Esophagus squamous epithelium (tissue), 4 donors: ENCODE measurements around the gene INPP5D.

Experiments
- CTCF ChIP-seq, 6 experiments: fragments of 450-650 bp in 4 of 6; fragments of 200-600 bp in 2 of 6; sonication (generic) in 2 of 6; IDR thresholded peaks; one replicate each; pipeline ENCODE4 v1.5.1; 2016 to 2019; ENCODE audit warnings: antibody characterized with exemption in 6 of 6, mild to moderate bottlenecking in 4 of 6, moderate library complexity in 4 of 6
- POLR2A ChIP-seq, 4 donors: fragments of 450-650 bp; IDR thresholded peaks; one replicate each; pipeline ENCODE4 v1.6.1; 2017; ENCODE audit warnings: antibody characterized with exemption in 4 of 4, mild to moderate bottlenecking in 4 of 4, moderate library complexity in 3 of 4

GRCh38 chr2:233092432-233093165, 32.5 kb downstream of the INPP5D start:
- no peak for TF ChIP-seq CTCF (IDR thresholded peaks at IDR 0.05)
- TF ChIP-seq POLR2A (IDR thresholded peaks at IDR 0.05): no peak
